Type B pancreatic cell (in vitro differentiated cells): ENCODE data around the gene RYR2. TPM values are rescaled to one million over a fixed set of nuclear protein-coding genes. Genes with fewer than 3 reads are reported as not detected.

Experiments used
- DNase-seq: peaks from one replicate; pipeline ENCODE4 v3.0.0; 2021; ENCODE audit warnings: mixed read lengths; ENCODE audit not compliant: unreplicated experiment; ENCODE audit errors: extremely low spot score
- H3K27ac Mint-ChIP-seq: 2 replicates; pipeline ENCODE4 v1.8.0; 2021; ENCODE audit warnings: mild to moderate bottlenecking, mixed read lengths
- H3K27me3 Mint-ChIP-seq: 2 replicates; pipeline ENCODE4 v1.8.0; 2021; ENCODE audit warnings: mixed read lengths
- H3K36me3 Mint-ChIP-seq: 2 replicates; pipeline ENCODE4 v1.8.0; 2021; ENCODE audit warnings: mixed read lengths
- H3K4me1 Mint-ChIP-seq: one replicate; pipeline ENCODE4 v1.8.0; 2021; ENCODE audit warnings: mixed read lengths; ENCODE audit not compliant: unreplicated experiment
- H3K4me3 Mint-ChIP-seq: 2 replicates; pipeline ENCODE4 v1.8.0; 2021; ENCODE audit warnings: mild to moderate bottlenecking, mixed read lengths
- H3K9me3 Mint-ChIP-seq: 2 replicates; pipeline ENCODE4 v1.8.0; 2021; ENCODE audit warnings: mixed read lengths
- CTCF ChIP-seq: fragments of 200-600 bp; sonication (generic); conservative IDR thresholded peaks from 2 replicates; pipeline ENCODE4 v1.5.0; 2021; ENCODE audit warnings: antibody characterized with exemption, mild to moderate bottlenecking
- total RNA-seq: library from RNA; stranded (reverse); gene quantifications from 2 replicates; pipeline ENCODE4 v1.2.1, GENCODE V29; 2021; ENCODE audit warnings: low replicate concordance

RYR2 gene
- total RNA-seq, 1 donor from 2014 or later: 0.58 TPM

DNA sequence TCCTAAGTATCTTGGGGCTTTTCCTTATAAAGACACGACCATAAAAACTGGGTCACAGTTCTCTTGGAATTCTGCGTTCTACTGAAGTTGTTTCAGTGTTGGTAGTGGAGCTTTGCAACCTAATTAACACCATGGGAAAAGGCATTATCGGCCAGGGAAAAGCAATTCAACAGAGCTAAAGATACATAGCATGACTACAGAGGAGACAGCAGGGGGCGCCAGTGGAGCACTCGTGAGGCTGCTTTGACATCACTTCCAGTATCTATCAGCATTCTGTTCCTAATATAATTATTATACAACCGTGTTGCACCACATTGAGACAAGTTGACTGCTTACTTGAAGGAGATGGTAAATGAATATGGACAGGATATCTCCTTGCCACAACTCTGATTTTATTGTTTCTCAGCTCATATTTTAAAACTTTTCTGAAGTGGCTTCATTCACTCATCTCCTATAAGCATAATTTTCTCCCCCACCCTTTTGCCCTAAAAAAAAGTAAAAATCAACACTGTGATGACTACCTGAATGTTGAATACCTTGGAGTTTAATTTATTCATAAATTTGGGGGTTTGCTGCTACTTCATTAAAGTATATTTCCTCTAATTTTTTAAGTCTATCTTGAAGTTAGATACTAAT lies 809.3 kb downstream of the RYR2 start:
- H3K27me3 Mint-ChIP-seq: peaks cover 10% of the 10 kb centered on the region
- H3K4me1 Mint-ChIP-seq: no peaks in the 10 kb centered on the region
- no peak overlapping the region for H3K27ac Mint-ChIP-seq
- no peak overlapping the region for H3K4me3 Mint-ChIP-seq
- peak; percentile 81 for TF ChIP-seq CTCF
- no peaks in the 10 kb centered on the region for H3K9me3 Mint-ChIP-seq
- DNase-seq: no peak
- no peaks in the 10 kb centered on the region for H3K36me3 Mint-ChIP-seq

GRCh38 chr1:237852342-237852741 lies 810.4 kb downstream of the RYR2 start:
- Mint-ChIP-seq H3K27ac (no peak overlapping the region), H3K4me3 (no peak overlapping the region), H3K36me3 (no peaks in the 10 kb centered on the region), H3K27me3 (peaks cover 10% of the 10 kb centered on the region), H3K9me3 (no peaks in the 10 kb centered on the region), H3K4me1 (no peaks in the 10 kb centered on the region)
- no peak for TF ChIP-seq CTCF
- DNase-seq: no peak

DNA sequence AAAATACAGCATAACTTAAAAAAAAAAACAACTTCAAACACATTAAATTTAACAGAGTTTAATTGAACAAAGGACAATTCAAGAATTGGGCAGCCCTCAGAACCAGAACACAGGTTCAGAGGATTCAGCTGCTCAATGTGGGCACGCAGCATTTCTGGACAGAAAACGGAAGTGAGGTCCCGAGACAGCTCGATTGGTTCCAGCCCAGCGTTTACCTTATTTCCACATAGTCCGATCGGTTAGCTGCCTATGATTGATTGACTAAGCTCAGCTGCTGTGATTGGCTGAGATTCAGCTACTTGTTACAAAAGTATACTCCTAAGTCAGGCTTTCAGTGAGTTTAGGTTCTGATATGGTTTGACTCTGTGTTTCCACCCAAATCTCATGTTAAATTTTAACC lies 815.5 kb downstream of the RYR2 start:
- DNase-seq: no peak
- Mint-ChIP-seq H3K4me1 (no peaks in the 10 kb centered on the region), H3K27me3 (peaks cover 7% of the 10 kb centered on the region), H3K27ac (no peak overlapping the region), H3K4me3 (no peak overlapping the region), H3K9me3 (peaks cover 3% of the 10 kb centered on the region), H3K36me3 (no peaks in the 10 kb centered on the region)
- TF ChIP-seq CTCF: no peak

GRCh38 chr1:237858992-237859391 lies 817.0 kb downstream of the RYR2 start:
- Mint-ChIP-seq H3K36me3 (no peaks in the 10 kb centered on the region), H3K9me3 (peaks cover 3% of the 10 kb centered on the region), H3K4me3 (no peak overlapping the region), H3K27me3 (peaks cover 4% of the 10 kb centered on the region), H3K4me1 (no peaks in the 10 kb centered on the region), H3K27ac (no peak overlapping the region)
- TF ChIP-seq CTCF: no peak
- no peak for DNase-seq

- no peak for DNase-seq
- Mint-ChIP-seq H3K9me3 (peaks cover 3% of the 10 kb centered on the region), H3K36me3 (no peaks in the 10 kb centered on the region), H3K27me3 (peaks cover 7% of the 10 kb centered on the region), H3K4me3 (no peak overlapping the region), H3K27ac (no peak overlapping the region), H3K4me1 (peaks cover 3% of the 10 kb centered on the region)
- TF ChIP-seq CTCF: no peak
Measured at GRCh38 chr1:237861944-237862343, 820.0 kb downstream of the RYR2 start.

DNA sequence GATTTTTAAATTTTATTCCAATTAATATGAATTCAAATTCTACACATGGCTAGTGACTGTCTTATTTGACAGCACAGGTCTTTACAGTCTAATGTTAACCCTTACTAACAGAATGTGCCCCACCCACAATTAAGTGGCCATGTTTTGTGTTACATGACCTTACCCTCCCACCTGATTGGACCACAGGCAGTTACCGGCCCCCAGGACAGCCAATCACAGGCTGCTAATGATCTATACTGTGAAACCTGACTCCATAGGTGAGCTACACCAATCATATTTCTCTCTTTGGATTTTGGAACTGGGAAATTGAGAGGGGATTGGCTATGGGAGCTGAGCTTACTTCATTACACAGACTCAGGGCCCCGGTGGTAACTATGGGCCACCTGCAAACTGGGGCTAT lies 821.2 kb downstream of the RYR2 start:
- TF ChIP-seq CTCF: no peak
- peaks cover 7% of the 10 kb centered on the region for H3K27me3 Mint-ChIP-seq
- peaks cover 3% of the 10 kb centered on the region for H3K4me1 Mint-ChIP-seq
- H3K36me3 Mint-ChIP-seq: no peaks in the 10 kb centered on the region
- DNase-seq: no peak
- H3K9me3 Mint-ChIP-seq: no peaks in the 10 kb centered on the region
- H3K27ac Mint-ChIP-seq: no peak overlapping the region
- no peak overlapping the region for H3K4me3 Mint-ChIP-seq
